HEK293 (cell line): ENCODE measurements around the gene UBE3B.

Source experiments
- CTCF ChIP-seq: fragments of 450-650 bp; formaldehyde crosslinking; IDR thresholded peaks from 2 replicates; pipeline ENCODE4 v1.5.1; 2016; ENCODE audit warnings: missing biosample characterization, missing genetic modification characterization
- MZF1 ChIP-seq: fragments of 450-650 bp; formaldehyde crosslinking; IDR thresholded peaks from 2 replicates; pipeline ENCODE4 v1.5.1; 2017; ENCODE audit warnings: missing biosample characterization, missing genetic modification characterization, borderline replicate concordance
- TSHZ1 ChIP-seq: fragments of 450-650 bp; formaldehyde crosslinking; IDR thresholded peaks from 2 replicates; pipeline ENCODE4 v1.5.1; 2016; ENCODE audit warnings: missing biosample characterization, missing genetic modification characterization, borderline replicate concordance
- ZBTB21 ChIP-seq: fragments of 450-650 bp; formaldehyde crosslinking; IDR thresholded peaks from 2 replicates; pipeline ENCODE4 v1.5.1; 2017; ENCODE audit warnings: missing biosample characterization, missing genetic modification characterization

GRCh38 chr12:109581856-109582255 lies 104.4 kb downstream of the UBE3B start:
- no peak for TF ChIP-seq CTCF
- no peak for TF ChIP-seq ZBTB21 (tag by site-specific recombination)
- TF ChIP-seq MZF1 (tag by site-specific recombination), result no peak
- no peak for TF ChIP-seq TSHZ1 (tag by site-specific recombination)
